Measurements from ENCODE around the gene KIAA1671.
A peak's percentile ranks its signal among the peaks of the same experiment; 100 is the strongest.
"Not testable (repeated sequence)": the region's sequence is repeated elsewhere in the genome, so short reads cannot be mapped to it uniquely, and the experiment has no call there.

Gene KIAA1671

GRCh38 chr22:25201557-25202273, 249.2 kb downstream of the KIAA1671 start:
- no peak for DNase-seq (ENCODE audit: low read depth)

DNA sequence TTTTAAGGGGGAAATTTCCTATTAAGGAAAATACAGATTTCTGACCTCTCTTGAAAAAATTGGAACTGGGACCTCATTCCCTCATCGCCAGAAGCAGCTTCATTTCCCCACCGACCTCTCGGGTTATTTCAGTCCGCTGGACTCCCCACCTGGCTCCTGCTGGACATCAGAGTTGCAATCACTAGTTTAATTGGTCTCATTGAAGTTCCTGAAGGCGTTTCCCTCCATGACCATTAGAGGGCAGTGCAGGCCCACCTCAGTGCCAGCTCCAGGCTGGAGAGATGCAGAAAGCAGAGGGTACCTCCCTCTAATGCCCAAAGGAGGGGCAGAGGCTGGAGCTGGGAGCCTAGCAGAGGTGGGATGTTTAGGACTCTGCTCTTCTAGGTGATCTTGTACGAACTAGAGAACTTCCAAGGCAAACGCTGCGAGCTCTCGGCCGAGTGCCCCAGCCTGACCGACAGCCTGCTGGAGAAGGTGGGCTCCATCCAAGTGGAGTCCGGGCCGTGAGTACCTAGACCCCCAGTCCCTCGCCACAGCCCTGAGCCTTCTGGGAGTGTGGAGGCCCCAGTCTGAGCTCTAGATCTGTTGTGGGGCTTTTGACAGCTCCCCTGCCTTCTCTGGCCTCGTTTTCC, 249.9 kb downstream of the KIAA1671 start:
- DNase-seq (ENCODE audit: low read depth) = peak; percentile 42

- no peak for DNase-seq (ENCODE audit: low read depth)
These were observed 250.6 kb downstream of the KIAA1671 start for GRCh38 chr22:25203082-25203481.

- DNase-seq (ENCODE audit: low read depth) = not testable (repeated sequence)
These were observed 252.0 kb downstream of the KIAA1671 start for GRCh38 chr22:25204547-25204946.

DNA sequence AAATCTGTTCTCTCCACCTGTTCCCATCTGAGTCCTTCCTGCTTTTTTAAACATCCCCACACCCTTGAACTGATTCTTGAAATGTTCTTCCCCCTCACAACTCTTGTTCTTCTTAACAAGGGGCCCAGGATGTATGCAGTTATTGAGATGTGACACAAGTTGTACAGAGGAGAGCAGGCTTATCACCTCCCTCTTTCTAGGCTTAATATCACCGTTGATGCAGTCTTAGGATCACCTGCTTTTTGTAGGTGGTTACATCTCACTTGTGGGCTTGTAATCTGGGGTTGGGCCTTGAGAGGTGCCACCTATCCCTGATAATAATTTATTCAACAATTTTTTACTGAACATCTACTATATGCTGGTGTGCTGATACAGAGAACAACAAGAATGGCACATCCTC, 253.3 kb downstream of the KIAA1671 start:
- DNase-seq (ENCODE audit: low read depth) = no peak

DNA sequence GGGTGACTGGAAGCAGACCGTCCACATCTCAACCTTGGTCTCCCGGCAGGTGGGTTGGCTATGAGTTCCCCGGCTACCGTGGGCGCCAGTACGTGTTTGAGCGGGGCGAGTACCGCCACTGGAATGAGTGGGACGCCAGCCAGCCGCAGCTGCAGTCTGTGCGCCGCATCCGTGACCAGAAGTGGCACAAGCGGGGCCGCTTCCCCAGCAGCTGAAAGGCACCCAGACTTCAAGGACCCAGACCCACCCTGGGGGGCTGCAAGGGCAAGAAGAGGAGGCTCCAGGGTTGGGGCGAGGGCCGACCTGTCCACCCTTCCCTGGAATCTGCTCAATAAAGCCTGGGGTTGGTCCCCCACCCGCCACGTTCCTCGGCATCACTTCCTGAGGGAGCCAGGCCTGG, 254.5 kb downstream of the KIAA1671 start:
- no peak for DNase-seq (ENCODE audit: low read depth)

- DNase-seq (ENCODE audit: low read depth) = no peak
These were observed 255.1 kb downstream of the KIAA1671 start for GRCh38 chr22:25207553-25208157.

GRCh38 chr22:25208328-25208727, 255.8 kb downstream of the KIAA1671 start:
- DNase-seq (ENCODE audit: low read depth) = no peak

DNA sequence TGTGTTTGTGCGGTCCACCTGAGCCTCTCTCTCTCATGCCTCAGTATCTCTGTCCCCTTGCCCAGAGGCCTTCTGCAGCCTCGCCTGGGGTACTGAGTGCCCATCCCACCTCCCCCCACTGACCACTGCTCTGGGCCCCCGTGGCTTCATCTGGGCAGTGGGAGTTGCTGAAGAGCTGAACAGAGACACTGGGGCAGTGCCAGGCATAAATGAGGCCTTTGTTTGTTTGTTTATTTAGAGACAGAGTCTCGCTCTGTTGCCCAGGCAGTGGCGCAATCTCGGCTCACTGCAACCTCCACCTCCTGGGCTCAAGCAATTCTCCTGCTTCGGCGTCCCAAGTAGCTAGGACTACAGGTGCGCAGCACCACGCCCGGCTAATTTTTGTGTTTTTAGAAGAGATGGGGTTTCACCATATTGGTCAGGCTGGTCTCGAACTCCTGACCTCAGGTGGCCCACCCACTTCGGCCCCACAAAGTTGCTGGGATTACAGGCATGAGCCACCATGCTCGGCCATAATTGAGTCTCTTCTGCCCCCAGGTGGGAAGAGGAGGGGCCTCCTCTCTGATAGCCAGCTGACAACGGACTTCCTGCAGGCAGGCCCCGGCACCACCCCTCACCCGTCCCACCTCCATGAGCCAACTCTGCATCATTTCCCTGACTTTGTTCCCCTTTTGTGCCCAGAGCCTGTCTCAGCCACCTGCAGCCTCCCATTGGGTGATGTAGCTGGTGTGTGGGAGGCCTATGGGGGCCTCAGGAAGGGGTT, 256.4 kb downstream of the KIAA1671 start:
- no peak for DNase-seq (ENCODE audit: low read depth)

GRCh38 chr22:25210793-25211192, 258.3 kb downstream of the KIAA1671 start:
- DNase-seq (ENCODE audit: low read depth) = no peak

- DNase-seq (ENCODE audit: low read depth) = no peak
These were observed 259.8 kb downstream of the KIAA1671 start for GRCh38 chr22:25212337-25212736.

DNA sequence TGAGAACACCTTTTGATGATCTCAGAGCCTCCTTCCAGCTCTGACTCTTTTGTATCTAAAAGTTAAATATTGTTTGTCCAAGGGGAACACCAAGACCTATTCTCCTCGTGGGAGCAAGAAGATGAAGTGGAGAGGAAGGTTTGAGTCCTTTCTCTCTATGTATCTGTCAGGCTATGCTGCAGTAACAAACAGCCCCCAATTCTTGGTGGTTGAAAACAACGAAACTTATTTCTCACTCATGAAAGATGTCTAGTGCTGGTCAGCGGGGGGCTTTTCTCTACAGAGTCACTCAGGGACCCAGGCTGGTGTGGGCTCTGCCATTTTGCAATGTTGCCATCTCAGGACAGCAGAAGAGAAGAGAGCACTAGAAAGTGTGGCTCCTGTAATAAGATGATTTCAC, 260.7 kb downstream of the KIAA1671 start:
- no peak for DNase-seq (ENCODE audit: low read depth)

DNA sequence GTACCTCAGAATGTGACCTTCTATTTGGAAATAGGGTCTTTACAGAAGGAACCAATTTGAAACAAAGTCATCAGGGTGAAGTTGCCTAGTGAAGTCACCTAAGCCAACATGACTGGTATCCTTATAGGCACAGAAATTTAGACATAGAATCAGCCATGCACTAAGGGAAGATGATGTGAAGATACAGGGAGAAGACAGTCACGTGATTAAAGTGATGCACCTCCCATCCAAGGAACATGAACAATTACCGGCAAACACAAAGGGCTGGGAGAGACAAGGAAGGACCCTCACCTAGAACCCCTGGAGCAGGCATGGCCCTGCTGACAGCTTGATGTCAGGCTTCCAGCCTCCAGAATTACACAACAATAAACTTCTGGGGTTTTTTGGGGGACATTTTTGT, 263.7 kb downstream of the KIAA1671 start:
- DNase-seq (ENCODE audit: low read depth) = no peak

DNA sequence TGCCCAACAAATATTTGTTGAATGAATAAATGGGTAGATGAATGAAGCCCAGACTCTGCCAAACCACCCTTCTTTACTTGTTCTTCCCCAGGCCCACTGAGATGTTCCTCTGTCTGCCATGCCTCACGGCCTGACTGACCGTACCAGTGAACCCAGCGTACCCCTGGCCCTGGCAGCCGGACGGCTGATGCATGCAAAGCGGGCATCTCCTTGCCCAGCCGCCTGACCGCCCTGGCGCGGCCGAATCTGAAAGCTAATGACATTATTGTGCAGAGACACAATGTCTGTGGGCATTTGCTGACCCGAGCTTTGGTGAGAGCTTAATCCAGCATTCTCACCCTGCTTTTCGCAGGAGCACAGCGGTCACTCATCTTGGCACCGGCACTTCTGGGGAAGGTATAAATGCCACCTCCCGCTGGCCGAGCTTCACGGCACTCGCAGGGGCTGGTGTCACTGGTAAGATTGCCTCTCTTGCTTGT, 266.7 kb downstream of the KIAA1671 start, which contains the start of gene CRYBB2:
Gene CRYBB2, plus strand, starts transcription at position 429 of the 479 bp plus-strand sequence. CDS start 1,791 bp downstream, outside the sequence.
- no peak for DNase-seq (ENCODE audit: low read depth)

DNA sequence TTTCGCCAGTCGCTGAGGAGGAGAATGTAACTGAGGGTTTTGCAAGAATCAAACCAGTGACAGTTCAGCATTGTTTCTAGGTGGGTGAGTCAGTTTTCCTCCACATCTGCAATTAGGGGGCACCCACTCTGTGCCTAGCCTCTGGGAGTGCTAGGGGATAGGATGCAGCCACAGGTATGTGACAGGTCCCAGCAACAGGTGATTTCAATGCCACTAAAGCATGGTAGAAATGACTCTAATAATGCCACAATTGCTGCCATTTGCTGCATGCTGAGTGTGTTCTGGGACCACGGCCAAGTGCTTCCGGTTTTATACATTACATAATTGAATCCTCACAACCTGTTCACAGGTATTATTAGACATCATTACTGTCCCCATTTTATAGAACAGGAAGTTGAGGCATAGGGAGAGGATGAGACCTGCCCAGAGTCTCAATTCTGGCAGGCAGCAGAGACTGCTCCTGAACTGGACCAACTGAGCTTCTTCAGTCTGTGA, 267.5 kb downstream of the KIAA1671 start:
- no peak for DNase-seq (ENCODE audit: low read depth)

DNA sequence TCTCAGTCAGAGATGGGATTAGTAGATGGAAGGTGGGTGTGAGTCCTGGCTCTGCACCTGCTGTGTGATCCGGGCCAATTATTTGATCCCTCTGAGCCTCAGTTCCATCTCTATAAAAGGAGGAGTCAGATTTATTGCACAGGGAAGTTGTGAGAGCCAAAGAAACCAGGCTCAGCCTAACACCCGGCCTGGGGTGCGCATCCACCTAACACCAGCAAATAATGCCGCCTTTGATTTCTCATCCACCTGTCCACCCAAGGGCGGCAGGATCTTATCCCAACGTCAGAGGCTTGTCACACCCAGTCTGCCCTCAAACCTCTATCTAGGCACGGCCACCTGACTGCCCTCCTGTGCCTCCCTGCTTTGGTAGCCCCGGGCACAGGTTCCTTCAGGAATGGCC, 269.3 kb downstream of the KIAA1671 start:
- DNase-seq (ENCODE audit: low read depth) = no peak

GRCh38 chr22:25223269-25223850, 270.8 kb downstream of the KIAA1671 start:
- no peak for DNase-seq (ENCODE audit: low read depth)

- no peak for DNase-seq (ENCODE audit: low read depth)
These were observed 276.3 kb downstream of the KIAA1671 start for GRCh38 chr22:25228822-25229221.

- not testable (repeated sequence) for DNase-seq (ENCODE audit: low read depth)
These were observed 278.2 kb downstream of the KIAA1671 start for GRCh38 chr22:25230760-25231159.

GRCh38 chr22:25232301-25232700, 279.8 kb downstream of the KIAA1671 start:
- DNase-seq (ENCODE audit: low read depth) = no peak

- DNase-seq (ENCODE audit: low read depth) = not testable (repeated sequence)
These were observed 281.2 kb downstream of the KIAA1671 start for GRCh38 chr22:25233706-25234105.
